ENCODE data around the gene DTNB. TPM values are rescaled to one million over a fixed set of nuclear protein-coding genes. Genes with fewer than 3 reads are reported as not detected.

The DTNB gene
- total and polyA plus RNA-seq, 10 of the 15 experiments (the other 5 are each of a cell fraction or from before 2014, with no cell fraction given) = 4.5 to 30.6 (median 11.9) TPM

DNA sequence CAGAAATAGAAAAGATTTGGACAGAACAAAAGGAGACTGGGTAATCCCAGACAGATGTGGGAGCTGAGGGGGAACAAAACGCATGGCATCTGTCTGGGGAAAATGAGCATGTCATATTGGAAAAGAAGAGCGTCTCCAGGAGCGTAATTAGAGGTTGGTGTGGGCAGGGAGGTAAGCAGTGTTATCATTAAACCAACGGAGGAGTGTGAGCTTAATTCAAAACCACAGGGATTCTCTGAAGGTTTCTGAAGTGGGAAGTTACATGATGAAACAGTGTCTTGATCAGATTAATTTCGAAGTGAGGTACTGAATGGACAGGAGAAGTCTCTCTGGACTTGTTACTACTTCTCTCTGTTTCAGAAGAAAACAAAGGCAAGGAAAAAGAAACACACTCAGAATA lies 53.3 kb downstream of the DTNB start:
- CTCF ChIA-PET = interaction anchor here (0.7 kb wide), 1 partner anchor 12 kb away, joined by 3 read pairs; no protein-coding TSS in a partner anchor

More for the DNA sequence above, 53.3 kb downstream of the DTNB start:
- 79% methylated on average over 5 of the region's 5 CpGs for WGBS (ENCODE audit: insufficient coverage, insufficient replicate concordance, low lambda C conversion rate, missing lambda C conversion rate)
- H3K4me2 ChIP-seq (ENCODE audit: control insufficient read depth, insufficient read depth) = no peak overlapping the region
- no peaks in the 10 kb centered on the region for H3K79me2 ChIP-seq (ENCODE audit: control insufficient read depth, insufficient read depth, low read length)
- ChIA-PET POLR2A (interaction anchor here (0.6 kb wide), 1 partner anchor 441 kb away, joined by 9 read pairs; no protein-coding TSS in a partner anchor), RAD21 (ENCODE audit: unreplicated experiment) (interaction anchor here (2.0 kb wide), 1 partner anchor 12 kb away, joined by 10 read pairs; no protein-coding TSS in a partner anchor), SMC1A (ENCODE audit: uncharacterized antibody, unreplicated experiment) (interaction anchor here (0.5 to 3.9 kb wide), 4 partner anchors 13 to 256 kb away, joined by 3 to 28 read pairs (median 3); no protein-coding TSS in a partner anchor)
- DNase-seq (ENCODE audit: low read depth, low spot score) (no peak), FAIRE-seq (no peak), ATAC-seq (no peak)
- H3K36me3 ChIP-seq (ENCODE audit: control insufficient read depth in 2 of 2, insufficient read depth in 2 of 2, low read length in 1 of 2) = no peaks in the 10 kb centered on the region
- H4K20me1 ChIP-seq (ENCODE audit: control insufficient read depth, insufficient read depth) = no peaks in the 10 kb centered on the region
- H3K4me3 ChIP-seq = no peak overlapping the region
- intact Hi-C loops (cut with micrococcal nuclease; ENCODE audit: unreplicated experiment) = no loop called here
- H3K27me3 ChIP-seq (replicated peaks in 1 of 2; ENCODE audit: control insufficient read depth in 2 of 2, insufficient read depth in 2 of 2, low read length in 1 of 2) = no peaks in the 10 kb centered on the region
- H3K9me3 ChIP-seq (replicated peaks; ENCODE audit: control insufficient read depth, insufficient read depth, low read length) = no peaks in the 10 kb centered on the region
- no peak overlapping the region for H3K27ac ChIP-seq (ENCODE audit: control insufficient read depth, insufficient read depth)
- TF ChIP-seq BHLHE40 (IDR thresholded peaks at IDR 0.05; ENCODE audit: borderline replicate concordance in 1 of 2, low read depth in 2 of 2, low read length in 1 of 2) (no peak), CHD4 (IDR thresholded peaks at IDR 0.05) (no peak), ETV6 (conservative IDR thresholded peaks at IDR 0.05 in 1 of 2, IDR thresholded peaks at IDR 0.05 in 1 of 2; ENCODE audit: borderline replicate concordance in 1 of 2, low read depth in 1 of 2) (no peak), RFX5 (IDR thresholded peaks at IDR 0.05; ENCODE audit: low read depth, low read length) (no peak), HDGF (IDR thresholded peaks at IDR 0.05) (no peak), ZNF217 (IDR thresholded peaks at IDR 0.05) (no peak), CREB1 (IDR thresholded peaks at IDR 0.05; ENCODE audit: low read depth) (no peak), JUND (IDR thresholded peaks at IDR 0.05; ENCODE audit: low read depth, low read length) (no peak)
- TF ChIP-seq, protein P1, sequence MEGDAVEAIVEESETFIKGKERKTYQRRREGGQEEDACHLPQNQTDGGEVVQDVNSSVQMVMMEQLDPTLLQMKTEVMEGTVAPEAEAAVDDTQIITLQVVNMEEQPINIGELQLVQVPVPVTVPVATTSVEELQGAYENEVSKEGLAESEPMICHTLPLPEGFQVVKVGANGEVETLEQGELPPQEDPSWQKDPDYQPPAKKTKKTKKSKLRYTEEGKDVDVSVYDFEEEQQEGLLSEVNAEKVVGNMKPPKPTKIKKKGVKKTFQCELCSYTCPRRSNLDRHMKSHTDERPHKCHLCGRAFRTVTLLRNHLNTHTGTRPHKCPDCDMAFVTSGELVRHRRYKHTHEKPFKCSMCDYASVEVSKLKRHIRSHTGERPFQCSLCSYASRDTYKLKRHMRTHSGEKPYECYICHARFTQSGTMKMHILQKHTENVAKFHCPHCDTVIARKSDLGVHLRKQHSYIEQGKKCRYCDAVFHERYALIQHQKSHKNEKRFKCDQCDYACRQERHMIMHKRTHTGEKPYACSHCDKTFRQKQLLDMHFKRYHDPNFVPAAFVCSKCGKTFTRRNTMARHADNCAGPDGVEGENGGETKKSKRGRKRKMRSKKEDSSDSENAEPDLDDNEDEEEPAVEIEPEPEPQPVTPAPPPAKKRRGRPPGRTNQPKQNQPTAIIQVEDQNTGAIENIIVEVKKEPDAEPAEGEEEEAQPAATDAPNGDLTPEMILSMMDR (IDR thresholded peaks at IDR 0.05 in 2 of 3, conservative IDR thresholded peaks at IDR 0.05 in 1 of 3; ENCODE audit: control insufficient read depth in 2 of 3, extremely low read depth in 1 of 3, insufficient read depth in 1 of 3, low read depth in 3 of 3, low read length in 3 of 3) = no peak
- TF ChIP-seq, protein P2, sequence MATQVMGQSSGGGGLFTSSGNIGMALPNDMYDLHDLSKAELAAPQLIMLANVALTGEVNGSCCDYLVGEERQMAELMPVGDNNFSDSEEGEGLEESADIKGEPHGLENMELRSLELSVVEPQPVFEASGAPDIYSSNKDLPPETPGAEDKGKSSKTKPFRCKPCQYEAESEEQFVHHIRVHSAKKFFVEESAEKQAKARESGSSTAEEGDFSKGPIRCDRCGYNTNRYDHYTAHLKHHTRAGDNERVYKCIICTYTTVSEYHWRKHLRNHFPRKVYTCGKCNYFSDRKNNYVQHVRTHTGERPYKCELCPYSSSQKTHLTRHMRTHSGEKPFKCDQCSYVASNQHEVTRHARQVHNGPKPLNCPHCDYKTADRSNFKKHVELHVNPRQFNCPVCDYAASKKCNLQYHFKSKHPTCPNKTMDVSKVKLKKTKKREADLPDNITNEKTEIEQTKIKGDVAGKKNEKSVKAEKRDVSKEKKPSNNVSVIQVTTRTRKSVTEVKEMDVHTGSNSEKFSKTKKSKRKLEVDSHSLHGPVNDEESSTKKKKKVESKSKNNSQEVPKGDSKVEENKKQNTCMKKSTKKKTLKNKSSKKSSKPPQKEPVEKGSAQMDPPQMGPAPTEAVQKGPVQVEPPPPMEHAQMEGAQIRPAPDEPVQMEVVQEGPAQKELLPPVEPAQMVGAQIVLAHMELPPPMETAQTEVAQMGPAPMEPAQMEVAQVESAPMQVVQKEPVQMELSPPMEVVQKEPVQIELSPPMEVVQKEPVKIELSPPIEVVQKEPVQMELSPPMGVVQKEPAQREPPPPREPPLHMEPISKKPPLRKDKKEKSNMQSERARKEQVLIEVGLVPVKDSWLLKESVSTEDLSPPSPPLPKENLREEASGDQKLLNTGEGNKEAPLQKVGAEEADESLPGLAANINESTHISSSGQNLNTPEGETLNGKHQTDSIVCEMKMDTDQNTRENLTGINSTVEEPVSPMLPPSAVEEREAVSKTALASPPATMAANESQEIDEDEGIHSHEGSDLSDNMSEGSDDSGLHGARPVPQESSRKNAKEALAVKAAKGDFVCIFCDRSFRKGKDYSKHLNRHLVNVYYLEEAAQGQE (IDR thresholded peaks at IDR 0.05; ENCODE audit: low read depth, low read length) = no peak
- TF ChIP-seq, protein P3, sequence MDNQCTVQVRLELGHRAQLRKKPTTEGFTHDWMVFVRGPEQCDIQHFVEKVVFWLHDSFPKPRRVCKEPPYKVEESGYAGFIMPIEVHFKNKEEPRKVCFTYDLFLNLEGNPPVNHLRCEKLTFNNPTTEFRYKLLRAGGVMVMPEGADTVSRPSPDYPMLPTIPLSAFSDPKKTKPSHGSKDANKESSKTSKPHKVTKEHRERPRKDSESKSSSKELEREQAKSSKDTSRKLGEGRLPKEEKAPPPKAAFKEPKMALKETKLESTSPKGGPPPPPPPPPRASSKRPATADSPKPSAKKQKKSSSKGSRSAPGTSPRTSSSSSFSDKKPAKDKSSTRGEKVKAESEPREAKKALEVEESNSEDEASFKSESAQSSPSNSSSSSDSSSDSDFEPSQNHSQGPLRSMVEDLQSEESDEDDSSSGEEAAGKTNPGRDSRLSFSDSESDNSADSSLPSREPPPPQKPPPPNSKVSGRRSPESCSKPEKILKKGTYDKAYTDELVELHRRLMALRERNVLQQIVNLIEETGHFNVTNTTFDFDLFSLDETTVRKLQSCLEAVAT (IDR thresholded peaks at IDR 0.05) = no peak
- TF ChIP-seq, protein P4, sequence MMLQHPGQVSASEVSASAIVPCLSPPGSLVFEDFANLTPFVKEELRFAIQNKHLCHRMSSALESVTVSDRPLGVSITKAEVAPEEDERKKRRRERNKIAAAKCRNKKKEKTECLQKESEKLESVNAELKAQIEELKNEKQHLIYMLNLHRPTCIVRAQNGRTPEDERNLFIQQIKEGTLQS (IDR thresholded peaks at IDR 0.05; ENCODE audit: borderline replicate concordance, extremely low read depth, low read depth, low read length) = no peak
- TF ChIP-seq, protein P5, sequence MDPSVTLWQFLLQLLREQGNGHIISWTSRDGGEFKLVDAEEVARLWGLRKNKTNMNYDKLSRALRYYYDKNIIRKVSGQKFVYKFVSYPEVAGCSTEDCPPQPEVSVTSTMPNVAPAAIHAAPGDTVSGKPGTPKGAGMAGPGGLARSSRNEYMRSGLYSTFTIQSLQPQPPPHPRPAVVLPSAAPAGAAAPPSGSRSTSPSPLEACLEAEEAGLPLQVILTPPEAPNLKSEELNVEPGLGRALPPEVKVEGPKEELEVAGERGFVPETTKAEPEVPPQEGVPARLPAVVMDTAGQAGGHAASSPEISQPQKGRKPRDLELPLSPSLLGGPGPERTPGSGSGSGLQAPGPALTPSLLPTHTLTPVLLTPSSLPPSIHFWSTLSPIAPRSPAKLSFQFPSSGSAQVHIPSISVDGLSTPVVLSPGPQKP (IDR thresholded peaks at IDR 0.05; ENCODE audit: low read depth, low read length) = no peak
- no peak overlapping the region for H3K9ac ChIP-seq (ENCODE audit: control insufficient read depth, insufficient read depth, low read length)
- BruUV-seq (replicated peaks) = no TSS peak
- H2AFZ ChIP-seq (ENCODE audit: control insufficient read depth, low read depth, low read length) = no peak overlapping the region
- no peaks in the 10 kb centered on the region for H3K4me1 ChIP-seq (ENCODE audit: control insufficient read depth, insufficient read depth, low read length)
- in situ Hi-C loops (cut with MboI) = no loop called here

All from GM12878 (cell line).